Measurements from ENCODE around the gene GMDS. TPM values are rescaled to one million over a fixed set of nuclear protein-coding genes. Genes with fewer than 3 reads are reported as not detected.

Gene GMDS
- total RNA-seq, 1 experiment from 2014 or later: 27.6 TPM

DNA sequence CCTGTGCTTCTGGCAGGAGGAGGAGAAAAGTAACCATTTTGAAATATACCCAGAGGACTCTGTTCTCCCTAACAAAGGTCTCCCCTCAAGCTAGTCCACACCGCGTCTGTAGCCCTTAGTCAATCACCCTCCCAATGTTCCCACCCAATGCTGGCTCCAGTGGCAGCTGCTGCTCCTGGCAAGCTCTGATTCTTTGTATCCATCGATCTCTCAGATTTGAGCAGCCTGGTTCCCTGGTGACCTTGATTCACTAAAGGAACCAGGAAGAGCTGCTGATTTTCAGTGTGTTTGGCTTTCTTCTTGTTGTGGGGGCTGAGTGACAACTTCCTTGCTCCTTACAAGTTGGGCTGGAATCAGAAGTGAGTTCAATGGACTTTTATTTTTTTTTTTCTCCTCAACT, 567.2 kb downstream of the GMDS start:
- Histone ChIP-seq H3K4me2 (ENCODE audit: insufficient read depth, insufficient read length, low read length) (no peak overlapping the region), H3K9me3 (ENCODE audit: control insufficient read depth, low read depth, low read length) (no peaks in the 10 kb centered on the region), H2AK5ac (ENCODE audit: insufficient read length, low read length) (no peak overlapping the region), H2BK20ac (ENCODE audit: low read depth, low read length, poor library complexity, severe bottlenecking) (no peak overlapping the region), H4K5ac (ENCODE audit: insufficient read length, low read depth, low read length) (no peak overlapping the region), H3K79me1 (ENCODE audit: insufficient read depth, low read depth, low read length, poor library complexity, severe bottlenecking) (no peaks in the 10 kb centered on the region), H2BK5ac (ENCODE audit: insufficient read length, low read length) (no peak overlapping the region), H2AFZ (ENCODE audit: low read length) (no peak overlapping the region), H3K14ac (ENCODE audit: insufficient read depth, low read length) (no peak overlapping the region), H2BK12ac (ENCODE audit: insufficient read length, low read depth, low read length) (no peak overlapping the region), H2BK120ac (ENCODE audit: low read depth, low read length, poor library complexity, severe bottlenecking) (no peak overlapping the region), H3K27ac (ENCODE audit: insufficient read length, low read depth, low read length) (no peak overlapping the region), H2BK15ac (ENCODE audit: low read depth, low read length) (no peak overlapping the region), H3K56ac (ENCODE audit: insufficient read length, low read depth, low read length) (no peak overlapping the region), H3K23me2 (ENCODE audit: insufficient read length, low read depth, low read length, poor library complexity, severe bottlenecking) (no peaks in the 10 kb centered on the region), H3K27me3 (ENCODE audit: insufficient read depth, low read length) (no peaks in the 10 kb centered on the region), H3T11ph (ENCODE audit: low read length) (no peak overlapping the region), H4K20me1 (ENCODE audit: control insufficient read depth, insufficient read depth, insufficient read length) (no peaks in the 10 kb centered on the region), H3K9ac (ENCODE audit: extremely low read depth, insufficient read length, low read length) (no peak overlapping the region), H4K8ac (replicated peaks; ENCODE audit: insufficient read length, low read depth, low read length) (no peak overlapping the region), H4K91ac (ENCODE audit: insufficient read length, low read depth, low read length) (no peak overlapping the region), H3K4me1 (ENCODE audit: insufficient read depth, low read length) (no peaks in the 10 kb centered on the region), H3K79me2 (ENCODE audit: insufficient read depth, low read length) (no peaks in the 10 kb centered on the region), H3K18ac (ENCODE audit: insufficient read length, low read depth, low read length) (no peak overlapping the region), H3K23ac (ENCODE audit: insufficient read length, low read depth, low read length) (no peak overlapping the region), H3K4ac (ENCODE audit: low read depth, low read length) (no peak overlapping the region)
- H3K36me3 Mint-ChIP-seq (ENCODE audit: insufficient read depth in 1 of 3, low read depth in 3 of 3): peaks cover 0 to 2% (median 0%) of the 10 kb centered on the region in 3 experiments; a peak in 1 of 7 replicates
- no peaks in the 10 kb centered on the region for H3K27me3 Mint-ChIP-seq (ENCODE audit: low read depth)
- WGBS (ENCODE audit: extremely low coverage, insufficient read length, low lambda C conversion rate): no CpG with 5 or more reads among the region's 3 CpGs
- H3K4me3 Mint-ChIP-seq: no peak overlapping the region
- no peak for TF ChIP-seq CTCF (conservative IDR thresholded peaks at IDR 0.05)
- H3K9me3 Mint-ChIP-seq: no peaks in the 10 kb centered on the region; a peak in 1 of 5 replicates
- peaks cover 6% of the 10 kb centered on the region in 2 experiments; a peak in 3 of 4 replicates for H3K4me1 Mint-ChIP-seq
- DNase-seq: no peak
- no peak overlapping the region; a peak in 1 of 7 replicates for H3K27ac Mint-ChIP-seq
